ENCODE measurements around the gene SMIM32. TPM values are rescaled to one million over a fixed set of nuclear protein-coding genes. Genes with fewer than 3 reads are reported as not detected.

Gene SMIM32
- total and polyA plus RNA-seq, 2 of the 13 experiments (the other 11 are each of a cell fraction or from before 2014, with no cell fraction given): 0.15 to 0.20 TPM

DNA sequence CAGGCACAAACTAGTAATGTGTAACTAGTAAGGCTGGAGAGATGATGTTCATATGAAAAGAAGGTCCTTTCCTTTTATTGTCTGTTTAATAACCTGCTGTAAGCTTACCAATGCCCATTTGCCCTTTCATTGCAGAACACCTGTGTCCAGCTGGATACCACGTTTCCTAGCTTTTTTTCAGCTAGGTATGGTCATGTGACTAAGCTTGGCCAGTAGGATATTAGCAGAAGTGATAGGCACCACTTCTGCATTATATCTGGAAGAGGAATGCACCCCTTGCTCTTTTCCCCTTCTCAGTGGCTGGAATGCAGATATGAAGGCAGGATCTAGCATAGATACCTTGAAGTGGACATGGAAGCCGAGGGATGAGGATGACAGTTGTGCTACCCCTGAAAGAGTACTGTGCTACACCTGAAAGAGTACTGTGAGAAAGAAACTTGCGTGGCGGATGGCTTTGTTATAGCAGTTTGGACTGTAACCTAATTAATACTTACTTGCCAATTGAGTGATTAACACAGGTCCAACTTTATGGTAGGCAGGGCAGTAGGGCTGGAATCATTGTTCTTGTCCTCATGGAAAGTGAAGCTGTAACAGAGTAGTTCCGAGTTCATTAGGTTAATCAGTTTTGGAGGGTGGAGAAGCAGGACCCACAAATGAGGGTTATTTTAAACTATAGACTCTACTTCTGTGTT is 6.8 kb downstream of the SMIM32 start:
- H3K79me2 ChIP-seq (ENCODE audit: insufficient read depth, low read length): no peaks in the 10 kb centered on the region
- H4K20me1 ChIP-seq (ENCODE audit: insufficient read depth, low read length): no peaks in the 10 kb centered on the region
- DNase-seq (ENCODE audit: low spot score) (no peak), ATAC-seq (no peak), FAIRE-seq (no peak)
- no peaks in the 10 kb centered on the region for H3K9me3 ChIP-seq (ENCODE audit: low read length)
- 97% methylated on average over 5 of the region's 5 CpGs for WGBS (ENCODE audit: low lambda C conversion rate)
- TF ChIP-seq RBM22 (optimal IDR thresholded peaks at IDR 0.05; ENCODE audit: low read length) (peak; percentile 24), ZNF780A (CRISPR knock-in tag; IDR thresholded peaks at IDR 0.05) (no peak)
- peaks cover 0 to 3% of the 10 kb centered on the region in 2 experiments; a peak in 2 of 5 replicates for H3K36me3 ChIP-seq (replicated peaks in 1 of 2; ENCODE audit: control insufficient read depth in 1 of 2, insufficient read depth in 2 of 2, low read length in 2 of 2)
- CTCF ChIA-PET (ENCODE audit: low intra/inter-chr PET ratio, low total read pairs): no interaction called here
- no peak overlapping the region for H3K4me2 ChIP-seq (ENCODE audit: low read depth, low read length)
- BruUV-seq (replicated peaks): no TSS peak
- intact Hi-C loops (cut with micrococcal nuclease; ENCODE audit: unreplicated experiment): no loop called here
- POLR2A ChIA-PET: no interaction called here
- no peak overlapping the region for H3K27ac ChIP-seq (ENCODE audit: extremely low read length, insufficient read depth, low read length)
- in situ Hi-C loops (cut with HindIII; ENCODE audit: extremely low pct_ligation_motif_present, low pct_unique_long_range_greater_than_20kb): no loop called here
- H3K4me1 ChIP-seq (ENCODE audit: insufficient read depth, low read length): peaks cover 29% of the 10 kb centered on the region
- H3K27me3 ChIP-seq (ENCODE audit: control insufficient read depth in 1 of 2, insufficient read depth in 2 of 2, low read length in 2 of 2): no peaks in the 10 kb centered on the region
- H2AFZ ChIP-seq (ENCODE audit: low read length): no peak overlapping the region
- H3K4me3 ChIP-seq (replicated peaks in 1 of 3; ENCODE audit: insufficient read depth in 1 of 3, low read depth in 2 of 3, low read length in 3 of 3): no peak overlapping the region
- no peak overlapping the region for H3K9ac ChIP-seq (ENCODE audit: insufficient read depth, low read depth, low read length)

DNA sequence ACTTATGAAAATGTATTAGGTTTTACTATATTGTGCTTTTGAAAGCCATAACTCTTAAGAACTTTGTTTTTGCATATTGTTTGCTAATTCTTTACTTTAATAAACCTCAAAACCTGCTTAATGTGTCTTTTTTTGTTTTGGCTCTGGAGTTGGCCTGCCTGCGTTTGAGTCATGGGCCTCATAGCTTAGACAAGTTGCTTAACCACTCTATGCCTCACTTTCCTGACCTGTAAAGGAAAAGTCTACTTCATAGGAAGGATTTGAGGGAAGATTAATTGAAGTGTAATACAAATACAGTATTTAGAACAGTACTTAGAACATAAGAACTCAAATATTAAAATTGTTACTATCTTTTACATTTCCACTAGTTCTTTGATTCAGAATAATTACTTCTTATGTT is 10.3 kb downstream of the SMIM32 start:
- Histone ChIP-seq H2AFZ (ENCODE audit: low read length) (no peak overlapping the region), H3K27me3 (ENCODE audit: control insufficient read depth in 1 of 2, insufficient read depth in 2 of 2, low read length in 2 of 2) (no peaks in the 10 kb centered on the region), H3K4me3 (replicated peaks in 1 of 3; ENCODE audit: insufficient read depth in 1 of 3, low read depth in 2 of 3, low read length in 3 of 3) (no peak overlapping the region), H3K36me3 (replicated peaks in 1 of 2; ENCODE audit: control insufficient read depth in 1 of 2, insufficient read depth in 2 of 2, low read length in 2 of 2) (peaks cover 2 to 16% of the 10 kb centered on the region in 2 experiments; a peak in 4 of 5 replicates), H3K79me2 (ENCODE audit: insufficient read depth, low read length) (no peaks in the 10 kb centered on the region), H3K4me1 (ENCODE audit: insufficient read depth, low read length) (peaks cover 29% of the 10 kb centered on the region), H3K4me2 (ENCODE audit: low read depth, low read length) (no peak overlapping the region), H3K9me3 (ENCODE audit: low read length) (no peaks in the 10 kb centered on the region), H4K20me1 (ENCODE audit: insufficient read depth, low read length) (no peaks in the 10 kb centered on the region), H3K27ac (ENCODE audit: extremely low read length, insufficient read depth, low read length) (no peak overlapping the region), H3K9ac (ENCODE audit: insufficient read depth, low read depth, low read length) (no peak overlapping the region)
- POLR2A ChIA-PET: no interaction called here
- in situ Hi-C loops (cut with HindIII; ENCODE audit: extremely low pct_ligation_motif_present, low pct_unique_long_range_greater_than_20kb): no loop called here
- intact Hi-C loops (cut with micrococcal nuclease; ENCODE audit: unreplicated experiment): no loop called here
- BruUV-seq (replicated peaks): no TSS peak
- ATAC-seq (no peak), DNase-seq (ENCODE audit: low spot score) (no peak), FAIRE-seq (no peak)
- WGBS (ENCODE audit: low lambda C conversion rate): 87% methylated on average over 1 of the region's 1 CpG
- CTCF ChIA-PET (ENCODE audit: low intra/inter-chr PET ratio, low total read pairs): no interaction called here
- TF ChIP-seq ZNF431 (CRISPR knock-in tag; IDR thresholded peaks at IDR 0.05; ENCODE audit: borderline replicate concordance, low read depth) (no peak), FOSL2 (CRISPR knock-in tag; IDR thresholded peaks at IDR 0.05) (no peak), MAF1 (CRISPR knock-in tag; IDR thresholded peaks at IDR 0.05; ENCODE audit: borderline replicate concordance) (no peak), HOXA5 (CRISPR knock-in tag; IDR thresholded peaks at IDR 0.05) (no peak), CENPT (CRISPR knock-in tag; IDR thresholded peaks at IDR 0.05; ENCODE audit: low read depth) (no peak), ELF4 (CRISPR knock-in tag; IDR thresholded peaks at IDR 0.05; ENCODE audit: borderline replicate concordance) (no peak), MTA1 (CRISPR knock-in tag; IDR thresholded peaks at IDR 0.05; ENCODE audit: borderline replicate concordance) (no peak), FOXO1 (CRISPR knock-in tag; IDR thresholded peaks at IDR 0.05) (no peak), FOXA1 (IDR thresholded peaks at IDR 0.05) (no peak), FOXA1 (CRISPR knock-in tag; IDR thresholded peaks at IDR 0.05) (no peak)
- TF ChIP-seq, protein P1, sequence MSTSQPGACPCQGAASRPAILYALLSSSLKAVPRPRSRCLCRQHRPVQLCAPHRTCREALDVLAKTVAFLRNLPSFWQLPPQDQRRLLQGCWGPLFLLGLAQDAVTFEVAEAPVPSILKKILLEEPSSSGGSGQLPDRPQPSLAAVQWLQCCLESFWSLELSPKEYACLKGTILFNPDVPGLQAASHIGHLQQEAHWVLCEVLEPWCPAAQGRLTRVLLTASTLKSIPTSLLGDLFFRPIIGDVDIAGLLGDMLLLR (CRISPR knock-in tag; IDR thresholded peaks at IDR 0.05): no peak
